Ammon's horn (tissue), 1 donor: ENCODE data around the gene ATG2B.
A peak's percentile ranks its signal among the peaks of the same experiment; 100 is the strongest.
"Not testable (repeated sequence)": the region's sequence is repeated elsewhere in the genome, so short reads cannot be mapped to it uniquely, and the experiment has no call there.

ENCODE experiments used
- DNase-seq: peaks from one replicate; pipeline ENCODE4 v3.0.0-alpha.2; 2016; ENCODE audit warnings: low spot score

The ATG2B gene

DNA sequence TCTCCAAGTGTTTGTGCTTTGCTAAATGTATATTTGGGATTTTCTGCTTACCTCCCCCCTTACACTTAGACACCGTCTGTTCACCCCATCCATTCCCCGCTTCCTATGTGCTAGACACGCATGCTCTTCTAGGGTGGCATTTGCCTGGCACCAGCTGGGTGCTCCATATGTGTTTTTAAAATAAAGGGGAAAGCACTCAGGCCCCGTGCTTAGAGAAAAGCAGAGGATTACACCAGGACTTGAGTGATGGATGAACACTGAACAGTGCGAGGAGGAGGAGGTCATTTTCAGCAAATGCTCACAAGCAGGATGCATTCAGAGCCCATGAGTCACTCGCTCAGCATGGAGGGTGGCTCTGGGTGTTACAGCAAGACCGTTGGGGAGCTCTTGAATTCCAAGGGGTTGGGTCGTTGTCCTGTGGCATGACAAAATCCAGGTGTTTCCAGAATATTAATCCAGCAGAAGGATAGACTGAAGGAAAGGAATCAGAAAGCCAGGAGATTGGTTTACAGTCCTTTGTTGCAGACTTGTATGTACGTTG lies 110.1 kb downstream of the ATG2B start:
- DNase-seq, result no peak

DNA sequence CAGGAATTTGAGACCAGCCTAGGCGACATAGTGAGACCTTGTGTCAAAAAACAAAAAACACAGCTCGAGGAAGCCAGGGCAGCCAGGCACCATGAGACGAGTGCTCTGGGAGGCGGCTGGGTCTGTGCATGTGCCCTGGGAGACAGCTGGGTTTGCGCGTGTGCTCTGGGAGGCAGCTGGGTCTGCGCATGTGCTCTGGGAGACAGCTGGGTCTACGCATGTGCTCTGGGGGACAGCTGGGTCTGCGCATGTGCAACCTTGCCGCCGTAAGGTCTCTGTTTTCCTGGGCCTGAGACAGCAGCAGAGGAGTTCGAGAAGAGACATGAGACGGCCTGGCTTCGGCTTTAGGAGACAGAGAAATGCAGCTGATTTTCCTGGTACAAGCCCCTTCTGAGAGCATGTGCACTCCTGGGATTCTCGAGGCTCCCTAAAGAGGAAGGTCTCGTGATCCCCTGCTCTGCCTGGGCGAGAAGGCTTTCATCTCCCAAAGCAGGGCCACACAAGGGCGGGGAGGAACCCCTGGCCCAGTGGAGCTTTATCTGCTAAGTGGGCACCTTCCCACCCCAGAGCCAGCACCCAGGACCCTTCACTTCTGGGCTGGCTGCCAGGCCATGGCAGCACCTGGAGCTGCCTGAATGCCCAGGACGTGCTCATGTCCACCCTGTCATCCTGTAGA lies 110.7 kb downstream of the ATG2B start:
- no peak for DNase-seq

DNA sequence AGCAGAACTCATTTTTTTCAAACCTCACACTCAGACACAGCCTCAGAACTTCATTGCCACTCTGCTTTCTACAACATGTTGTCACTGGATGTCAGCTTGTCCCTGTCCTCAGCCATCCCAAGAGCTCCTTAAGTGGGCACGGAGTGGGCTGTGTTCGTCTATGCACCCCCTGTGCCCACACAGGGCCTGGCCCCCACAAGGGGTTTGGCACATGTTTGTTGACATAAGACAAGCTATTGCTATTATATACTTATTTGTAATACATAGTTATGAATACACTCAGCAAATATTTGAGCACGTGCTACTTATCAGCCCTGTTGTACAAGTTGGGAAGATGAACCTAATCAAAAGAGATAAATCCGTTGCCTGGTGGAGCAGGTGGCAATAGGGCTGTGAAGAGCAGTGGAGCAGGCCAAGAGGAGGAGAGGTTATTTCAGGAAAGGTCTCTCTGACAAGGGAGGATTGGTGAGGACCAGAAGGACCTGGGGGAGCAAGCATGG lies 111.4 kb downstream of the ATG2B start:
- DNase-seq, result no peak

DNA sequence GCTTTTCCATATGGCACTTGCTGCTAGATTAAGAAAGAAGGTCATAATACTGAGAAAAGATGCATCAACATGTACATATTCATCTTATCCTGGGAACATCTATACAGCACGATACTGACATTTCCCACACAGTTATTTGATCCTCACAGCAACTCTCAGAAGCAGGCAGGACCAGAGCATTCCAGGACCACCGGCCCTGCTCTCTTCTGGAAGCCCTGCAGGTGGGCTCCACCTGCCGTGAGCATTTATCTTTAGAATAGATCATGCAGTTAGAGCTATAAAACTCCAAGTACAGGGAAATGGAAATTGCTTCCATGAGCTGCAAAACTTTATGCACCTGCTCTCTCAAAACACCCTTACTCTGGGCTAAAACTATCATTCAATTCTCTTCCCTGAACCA lies 112.7 kb downstream of the ATG2B start:
- DNase-seq, result no peak

DNA sequence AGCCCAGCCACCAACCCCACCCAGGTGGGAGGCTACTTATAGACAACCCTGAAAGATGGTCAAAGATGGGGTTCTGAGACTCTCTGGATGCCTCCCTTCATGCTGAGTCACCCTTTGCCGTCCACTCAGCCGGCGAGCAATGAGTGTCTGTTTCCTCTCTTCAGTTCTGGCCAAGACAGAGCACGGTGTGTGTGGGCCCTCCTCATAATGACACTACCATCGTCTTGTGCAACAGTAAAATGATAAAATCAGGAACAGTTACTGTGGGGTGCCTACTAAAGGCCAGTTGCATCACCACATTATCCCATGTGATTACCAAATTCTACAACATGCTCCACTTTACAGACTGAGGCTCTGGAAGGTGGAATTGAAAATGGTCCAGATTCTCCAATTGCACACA lies 114.1 kb downstream of the ATG2B start:
- no peak for DNase-seq

DNA sequence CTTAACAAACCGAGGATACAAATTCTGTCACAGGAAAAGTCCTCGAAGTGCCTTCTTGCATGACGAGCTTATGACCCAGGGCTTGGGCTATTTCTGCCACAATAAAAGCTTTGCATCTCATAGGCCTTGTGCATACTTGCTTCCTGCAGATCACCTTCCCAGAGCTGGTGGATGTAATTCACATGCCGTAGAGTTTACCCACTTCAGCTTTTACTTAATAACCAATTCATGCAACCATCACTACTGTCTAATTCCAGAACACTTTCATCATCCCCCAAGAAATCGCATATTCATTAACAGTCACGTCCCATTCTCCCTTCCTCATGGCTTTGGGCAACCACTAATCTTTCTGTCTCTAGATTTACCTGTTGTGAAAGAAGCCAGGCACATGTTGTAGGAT lies 116.1 kb downstream of the ATG2B start:
- no peak for DNase-seq

DNA sequence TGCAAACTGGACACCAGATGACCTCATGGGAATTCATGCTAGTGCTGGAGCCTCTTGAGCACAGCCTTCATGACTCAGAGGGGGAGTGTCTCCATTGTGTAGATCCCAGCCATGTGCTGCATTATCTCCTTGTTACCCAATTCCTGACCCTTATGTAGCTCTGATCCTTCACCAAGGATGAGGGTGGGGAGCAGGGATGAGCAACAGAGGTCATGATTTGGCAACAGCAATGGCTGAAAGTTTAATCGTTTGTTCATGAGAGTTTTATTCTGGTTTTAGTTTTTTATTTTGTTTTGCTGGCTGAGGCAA lies 116.6 kb downstream of the ATG2B start:
- DNase-seq, result no peak

DNA sequence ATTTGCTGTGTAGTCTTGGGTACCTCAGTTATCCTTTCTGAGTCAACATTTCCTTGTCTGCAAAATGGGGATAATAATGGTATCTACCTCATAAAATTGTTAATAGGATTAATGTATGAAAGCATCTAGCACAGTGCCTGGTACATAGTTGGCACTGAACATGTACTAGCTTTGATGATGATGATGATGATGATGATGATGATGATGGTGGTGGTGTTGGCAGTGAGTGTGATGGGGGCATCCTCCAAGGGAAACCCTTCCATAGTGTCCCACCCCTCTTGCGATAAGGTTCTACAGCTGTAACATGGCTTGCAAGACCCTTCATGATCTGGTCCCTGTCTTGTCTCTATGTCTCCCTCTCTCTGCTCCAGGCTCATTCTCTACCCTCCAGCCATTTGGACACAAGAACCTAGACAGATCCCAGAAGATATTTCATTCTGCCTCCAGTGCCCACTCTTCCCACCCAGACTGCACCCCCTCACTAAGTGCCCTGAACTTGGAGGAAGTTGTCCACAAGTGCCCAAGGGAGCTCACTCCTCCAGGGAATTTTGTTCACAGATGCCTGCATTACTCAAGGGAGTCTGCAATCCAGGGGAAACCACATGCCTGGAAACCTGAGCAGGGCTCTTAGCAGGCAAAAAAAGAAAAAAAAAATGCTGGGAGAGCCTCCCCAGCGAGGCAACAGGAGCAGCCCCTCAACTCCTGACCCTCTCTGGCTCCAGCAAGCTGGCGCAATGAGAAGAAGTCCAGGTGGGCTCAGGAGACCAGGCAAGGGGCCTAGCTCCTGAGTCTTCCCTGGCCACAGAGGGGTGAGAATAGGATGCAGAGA lies 117.2 kb downstream of the ATG2B start:
- no peak for DNase-seq

DNA sequence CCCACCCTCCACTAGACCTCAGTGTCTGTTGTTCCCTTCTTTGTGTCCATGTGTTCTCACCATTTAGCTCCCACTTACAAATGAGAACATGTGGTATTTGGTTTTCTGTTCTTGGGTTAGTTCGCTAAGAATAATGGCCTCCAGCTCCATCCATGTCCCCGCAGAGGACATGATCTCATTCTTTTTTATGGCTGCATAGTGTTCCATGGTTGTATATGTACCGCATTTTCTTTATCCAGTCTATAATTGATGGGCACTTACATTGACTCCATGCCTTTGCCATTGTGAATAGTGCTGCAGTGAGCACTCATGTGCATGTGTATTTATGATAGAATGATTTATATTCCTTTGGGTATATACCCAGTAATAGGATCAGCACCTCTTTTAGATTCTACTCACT lies 118.1 kb downstream of the ATG2B start:
- not testable (repeated sequence) for DNase-seq

DNA sequence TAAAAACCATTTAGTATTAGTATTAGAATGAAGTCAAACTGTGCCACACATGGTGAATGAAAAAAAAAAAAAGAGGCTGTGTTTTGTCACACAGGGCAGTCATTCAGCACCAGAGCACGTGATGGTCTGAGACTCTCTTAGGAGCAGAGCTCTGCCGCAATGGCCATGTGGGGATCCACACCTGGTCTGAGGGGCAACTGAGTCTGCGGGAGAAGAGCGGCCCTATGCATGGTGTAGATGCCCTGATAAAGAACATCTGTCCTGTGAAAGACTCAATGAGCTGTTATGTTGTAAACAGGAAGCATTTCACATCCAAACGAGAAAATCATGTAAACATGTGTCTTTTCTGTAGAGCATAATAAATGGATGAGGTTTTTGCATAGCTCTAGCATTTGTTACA lies 119.4 kb downstream of the ATG2B start:
- DNase-seq, result peak; percentile 31

DNA sequence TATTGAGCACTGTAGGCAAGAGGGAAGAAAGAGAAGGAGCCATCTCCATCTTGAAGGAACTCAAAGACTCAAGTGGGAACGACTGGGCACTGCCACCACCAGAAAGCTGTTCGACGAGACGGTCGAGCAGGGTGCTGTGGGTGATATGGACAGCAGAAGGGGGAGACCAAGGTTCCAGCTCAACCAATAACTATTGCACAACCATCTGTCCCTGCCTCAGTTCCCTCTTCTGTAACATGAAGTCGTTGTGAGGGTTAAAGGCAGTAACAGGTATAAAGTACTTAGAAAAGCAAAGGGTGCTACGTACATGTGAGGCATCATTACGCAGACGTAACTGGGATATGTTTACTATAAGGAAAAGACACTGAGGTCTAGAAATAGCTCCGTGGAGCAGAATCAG lies 121.0 kb downstream of the ATG2B start:
- DNase-seq, result no peak

DNA sequence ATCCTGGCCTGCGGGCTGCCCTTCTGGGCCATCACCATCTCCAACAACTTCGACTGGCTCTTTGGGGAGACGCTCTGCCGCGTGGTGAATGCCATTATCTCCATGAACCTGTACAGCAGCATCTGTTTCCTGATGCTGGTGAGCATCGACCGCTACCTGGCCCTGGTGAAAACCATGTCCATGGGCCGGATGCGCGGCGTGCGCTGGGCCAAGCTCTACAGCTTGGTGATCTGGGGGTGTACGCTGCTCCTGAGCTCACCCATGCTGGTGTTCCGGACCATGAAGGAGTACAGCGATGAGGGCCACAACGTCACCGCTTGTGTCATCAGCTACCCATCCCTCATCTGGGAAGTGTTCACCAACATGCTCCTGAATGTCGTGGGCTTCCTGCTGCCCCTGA lies 122.5 kb downstream of the ATG2B start:
- DNase-seq, result no peak

DNA sequence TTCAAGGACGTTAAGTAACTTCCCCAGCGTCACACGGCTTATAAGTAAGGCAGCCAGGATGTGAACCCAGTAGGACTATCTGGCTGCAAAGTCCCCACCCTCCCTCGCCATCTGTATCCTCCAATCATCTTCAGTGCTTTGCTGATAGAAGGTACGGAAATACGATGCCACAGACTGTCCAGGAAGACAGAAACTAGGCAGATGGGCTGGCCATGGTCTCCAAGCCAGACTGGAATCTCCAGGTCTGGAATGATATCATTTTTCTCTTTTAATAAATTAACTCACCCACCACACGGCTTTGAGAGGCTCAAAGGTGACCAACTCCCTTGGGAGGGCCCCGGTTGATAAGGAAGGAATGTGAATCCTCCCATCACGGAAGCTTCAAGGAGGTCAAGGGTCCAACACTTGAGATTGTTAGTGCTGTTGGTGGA lies 123.4 kb downstream of the ATG2B start:
- no peak for DNase-seq

DNA sequence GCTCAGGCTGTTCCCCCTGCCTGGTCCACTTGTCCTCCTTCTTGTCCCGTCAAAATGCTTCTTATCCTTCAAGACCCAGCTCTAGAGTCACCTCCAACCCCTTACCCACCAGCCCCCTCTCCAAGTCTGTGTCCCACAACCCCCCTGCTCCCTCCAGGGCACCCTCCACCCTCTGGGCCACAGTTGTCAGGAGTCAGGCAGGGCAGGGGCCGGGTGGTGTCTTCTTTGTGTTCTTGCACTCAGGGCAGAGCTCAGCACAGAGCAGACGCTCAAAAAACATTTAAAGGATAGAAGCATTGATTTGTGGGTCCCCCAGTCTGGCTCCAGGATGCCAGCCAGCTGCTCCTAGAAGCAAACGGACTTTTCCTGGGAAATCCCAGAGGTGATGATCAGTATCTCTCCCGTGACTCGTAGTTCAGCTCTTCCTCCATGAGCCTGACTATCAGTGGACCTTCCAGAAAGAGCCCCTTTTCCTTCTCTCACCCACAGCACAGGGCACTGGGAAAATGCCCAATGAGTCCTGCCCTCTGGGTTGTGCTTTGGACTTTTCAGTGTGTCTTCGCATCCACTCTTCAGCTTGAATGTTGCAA lies 124.4 kb downstream of the ATG2B start:
- no peak for DNase-seq

DNA sequence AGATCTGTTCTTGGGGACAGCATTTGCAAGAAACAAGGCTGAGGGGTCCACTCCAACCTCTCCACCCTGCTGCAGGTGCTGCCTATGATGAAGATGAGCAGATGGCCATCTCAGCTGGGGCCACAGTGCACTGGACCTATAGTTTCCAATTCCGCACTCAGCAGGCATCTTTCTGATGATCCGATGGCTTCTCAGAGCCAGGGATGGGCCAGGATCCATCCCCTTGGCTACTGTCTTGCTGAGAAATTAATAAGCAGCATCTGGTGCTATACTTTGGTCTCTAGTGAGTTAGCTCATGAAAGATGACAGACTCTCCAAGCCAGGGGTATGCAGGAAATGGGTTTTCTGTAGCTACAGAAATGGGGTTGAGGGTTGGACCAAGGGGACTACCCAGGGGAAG lies 125.5 kb downstream of the ATG2B start:
- DNase-seq, result no peak

DNA sequence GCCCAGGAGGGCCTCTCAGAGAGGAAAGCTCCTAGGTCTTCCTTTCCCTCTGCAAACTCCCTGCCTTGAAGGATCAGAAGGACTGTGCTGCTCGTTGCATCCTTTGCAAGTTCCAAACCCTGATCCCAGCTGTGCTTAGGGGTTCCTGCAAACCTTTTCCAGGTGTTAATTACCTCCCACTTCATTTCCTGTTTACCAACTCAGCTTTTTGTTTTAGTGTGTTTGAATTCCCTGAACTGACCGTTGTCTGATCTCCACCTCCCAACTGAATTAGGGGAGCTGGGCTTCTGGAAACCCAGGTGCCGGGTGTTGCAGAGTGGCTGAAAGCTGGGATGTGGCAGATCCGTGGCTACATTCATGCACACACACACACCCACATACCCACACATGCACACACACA lies 127.7 kb downstream of the ATG2B start:
- DNase-seq, result no peak

DNA sequence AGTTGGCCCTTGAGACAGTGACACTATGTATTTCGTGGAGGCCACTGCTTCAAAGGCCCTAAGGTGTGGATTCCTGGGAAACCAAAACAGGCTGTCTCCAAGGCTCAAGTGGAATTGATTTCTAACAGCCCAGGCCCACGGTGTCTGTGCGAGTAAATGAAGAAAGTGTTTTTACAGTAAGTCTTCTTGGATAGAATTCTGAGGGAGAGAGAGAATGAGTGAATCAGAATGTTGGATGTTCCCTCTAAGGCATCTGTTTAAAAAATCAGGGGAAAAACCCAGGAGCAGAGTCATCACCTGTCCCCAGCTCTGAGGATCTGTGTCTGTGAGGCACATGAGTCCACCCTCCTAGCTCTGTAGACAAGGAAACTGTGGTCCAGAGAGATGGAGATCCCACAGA lies 129.5 kb downstream of the ATG2B start:
- DNase-seq, result no peak

DNA sequence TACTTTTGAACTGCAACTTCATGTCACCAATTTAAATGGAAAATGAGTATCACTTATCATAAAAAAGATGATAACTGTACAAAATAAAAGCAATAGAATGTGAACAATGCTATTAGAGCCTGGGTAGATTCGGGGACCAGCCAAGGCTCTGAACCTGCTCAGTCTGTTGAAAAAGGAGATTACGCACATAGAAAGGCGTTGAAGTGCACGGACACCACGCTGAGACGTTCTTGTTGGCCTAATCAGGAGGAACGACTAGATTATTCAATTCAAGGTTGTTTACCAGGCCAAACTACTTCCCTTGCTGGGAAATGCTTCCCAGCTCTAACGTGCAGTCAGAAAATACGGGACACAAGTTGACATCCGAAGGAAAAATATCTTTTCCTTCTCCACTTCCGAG lies 130.6 kb downstream of the ATG2B start:
- no peak for DNase-seq

DNA sequence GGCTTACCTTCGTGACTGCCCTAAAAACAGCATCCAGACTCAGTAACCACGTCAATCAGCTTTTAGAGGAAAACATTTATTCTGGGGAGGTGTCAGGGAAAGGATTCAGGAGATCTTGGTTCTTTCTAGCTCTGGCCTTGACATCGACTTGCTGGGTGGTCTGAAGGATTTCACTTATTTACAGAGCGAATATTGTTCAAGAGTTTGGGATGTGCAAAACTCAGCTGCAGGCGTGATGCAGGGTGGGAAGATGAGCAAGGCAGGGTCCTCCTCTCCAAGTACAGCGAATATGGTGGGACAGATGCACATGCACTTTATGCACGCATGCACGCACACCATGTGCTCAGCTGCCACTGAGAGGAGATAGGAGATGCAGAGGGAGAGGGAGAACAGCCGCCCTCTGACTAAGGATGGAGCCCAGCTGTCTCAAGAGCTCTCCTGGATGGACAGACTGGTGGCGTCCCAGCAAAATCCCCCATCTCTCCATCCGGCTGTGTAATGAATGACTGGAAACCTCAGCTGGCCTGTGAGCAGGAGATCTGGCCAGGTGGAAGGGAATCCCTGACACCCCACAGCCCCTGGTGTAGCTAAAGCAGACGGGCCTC lies 131.5 kb downstream of the ATG2B start:
- DNase-seq, result no peak

DNA sequence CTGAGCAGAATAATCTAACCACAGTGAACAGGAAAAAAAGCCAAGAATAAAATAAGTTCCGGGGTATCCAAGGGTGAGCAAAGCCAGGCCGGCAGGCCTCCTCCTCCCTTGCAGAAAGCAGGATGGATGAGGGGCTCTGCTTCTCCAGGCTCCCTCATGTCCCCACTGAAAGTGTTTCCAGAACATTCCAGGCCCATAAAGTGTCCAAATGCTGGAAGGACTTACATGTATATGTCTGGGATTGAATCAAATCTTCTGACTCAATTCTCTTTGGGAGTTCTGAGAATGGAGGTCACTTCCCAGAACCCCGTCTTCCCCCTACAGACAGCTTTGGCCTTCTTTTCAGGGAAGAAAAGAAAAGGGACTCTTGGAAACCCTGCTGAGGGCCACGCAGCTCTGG lies 132.1 kb downstream of the ATG2B start:
- no peak for DNase-seq

DNA sequence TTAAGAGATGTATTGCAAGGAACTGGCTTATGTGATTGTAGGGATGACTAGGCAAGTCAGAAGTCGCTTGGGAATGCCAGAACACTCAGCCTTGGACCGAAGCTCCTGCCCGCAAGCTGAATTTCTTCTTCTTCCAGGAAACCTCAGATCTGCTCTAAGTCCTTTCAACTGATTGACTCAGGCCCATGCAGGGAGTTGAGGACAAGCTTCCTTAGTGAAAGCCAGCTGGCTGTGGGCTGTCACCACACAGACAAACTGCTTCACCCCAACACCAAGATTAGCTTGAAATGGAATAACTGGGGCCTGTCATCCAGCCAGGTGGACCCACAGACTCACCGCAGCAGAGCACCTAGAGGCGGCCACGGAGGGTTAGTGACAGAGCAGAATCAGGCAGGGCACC lies 133.8 kb downstream of the ATG2B start:
- DNase-seq, result no peak
